H1 (cell line): ENCODE results near the gene C1orf174. TPM values are rescaled to one million over a fixed set of nuclear protein-coding genes. Genes with fewer than 3 reads are reported as not detected.

Experiments
- CTCF ChIA-PET: fragments of 300-600 bp; sonication (Branson Sonifier 250); formaldehyde crosslinking; loops from one replicate; lab custom pipeline; 2021; ENCODE audit not compliant: partially characterized antibody; lab: Charles Lee
- POLR2A ChIA-PET: fragments of 300-600 bp; sonication (Branson Sonifier 250); formaldehyde crosslinking; loops from one replicate; lab custom pipeline; 2021; ENCODE audit warnings: inconsistent platforms; ENCODE audit not compliant: partially characterized antibody; lab: Charles Lee
- DNase-seq, 2 experiments: peaks; one replicate each; pipeline versions ENCODE4 v3.0.0 to v3.0.0-alpha.2; 2010 to 2022; ENCODE audit warnings: low spot score in 2 of 2, low read depth in 1 of 2, mixed read lengths in 1 of 2
- FAIRE-seq: peaks from 2 replicates; lab custom pipeline; 2011; peaks lifted over from hg19 to GRCh38; lab: Jason Lieb, UNC
- H2AFZ ChIP-seq: 2 replicates; pipeline ENCODE4 v1.8.1; 2012; ENCODE audit warnings: low read length, inconsistent platforms
- H2AK5ac ChIP-seq: 2 replicates; pipeline ENCODE4 v1.6.1; 2013; ENCODE audit warnings: low read depth, low read length
- H2BK120ac ChIP-seq: replicated peaks from 2 replicates; pipeline ENCODE3; 2013; ENCODE audit warnings: low read depth, low read length, inconsistent platforms
- H2BK12ac ChIP-seq: 2 replicates; pipeline ENCODE4 v1.6.1; 2013; ENCODE audit warnings: low read depth, low read length
- H2BK15ac ChIP-seq: 2 replicates; pipeline ENCODE4 v1.6.1; 2013; ENCODE audit warnings: low read length
- H2BK20ac ChIP-seq: 2 replicates; pipeline ENCODE4 v1.6.1; 2013; ENCODE audit warnings: low read length
- H2BK5ac ChIP-seq: 2 replicates; pipeline ENCODE4 v1.6.1; 2013; ENCODE audit warnings: low read depth, low read length
- H3K14ac ChIP-seq: 2 replicates; pipeline ENCODE4 v1.6.1; 2013; ENCODE audit warnings: inconsistent platforms; ENCODE audit not compliant: insufficient read length
- H3K18ac ChIP-seq: 2 replicates; pipeline ENCODE4 v1.6.1; 2013; ENCODE audit warnings: low read length; ENCODE audit errors: extremely low read depth
- H3K23ac ChIP-seq: 2 replicates; pipeline ENCODE4 v1.6.1; 2013; ENCODE audit warnings: inconsistent platforms; ENCODE audit not compliant: insufficient read length
- H3K23me2 ChIP-seq: 2 replicates; pipeline ENCODE4 v1.6.1; 2013; ENCODE audit warnings: low read depth, low read length
- H3K27ac ChIP-seq: 2 replicates; pipeline ENCODE4 v1.6.1; 2011; ENCODE audit warnings: low read depth, low read length, inconsistent platforms
- H3K27me3 ChIP-seq, 4 experiments: replicated peaks in 1 of 4; 1 replicate in 1 of 4; 2 replicates in 3 of 4; pipeline versions ENCODE4 v1.6.1 to v1.8.1; 2011 to 2013; ENCODE audit warnings: low read length in 3 of 4, mild to moderate bottlenecking in 3 of 4, inconsistent platforms in 2 of 4, mixed read lengths in 2 of 4, moderate library complexity in 1 of 4; ENCODE audit not compliant: control insufficient read depth in 3 of 4, insufficient read depth in 3 of 4; ENCODE audit errors: extremely low read depth in 1 of 4
- H3K36me3 ChIP-seq, 4 experiments: 2 replicates each; pipeline versions ENCODE4 v1.6.1 to v1.8.1; 2011 to 2013; ENCODE audit warnings: mild to moderate bottlenecking in 4 of 4, low read length in 3 of 4, moderate library complexity in 2 of 4, control low read depth in 1 of 4, inconsistent platforms in 1 of 4; ENCODE audit not compliant: insufficient read depth in 4 of 4, control insufficient read depth in 2 of 4
- H3K4ac ChIP-seq: replicated peaks from 2 replicates; pipeline ENCODE3; 2013; ENCODE audit warnings: low read length, low read depth, mixed read lengths, inconsistent platforms; ENCODE audit not compliant: insufficient read length
- H3K4me1 ChIP-seq, 4 experiments: replicated peaks in 1 of 4; 1 replicate in 1 of 4; 2 replicates in 3 of 4; pipeline versions ENCODE4 v1.6.1 to v1.8.1; 2011 to 2013; ENCODE audit warnings: low read length in 3 of 4, inconsistent platforms in 2 of 4, mixed read lengths in 1 of 4; ENCODE audit not compliant: insufficient read depth in 4 of 4, control insufficient read depth in 3 of 4
- H3K4me2 ChIP-seq, 2 experiments: 2 replicates each; pipeline versions ENCODE4 v1.6.1 to v1.8.1; 2011 to 2013; ENCODE audit warnings: low read depth in 2 of 2, low read length in 2 of 2, control low read depth in 1 of 2, inconsistent platforms in 1 of 2, mild to moderate bottlenecking in 1 of 2; ENCODE audit not compliant: insufficient read depth in 1 of 2
- H3K4me3 ChIP-seq, 4 experiments: fragments of 200-600, 300-600 bp in 1 of 4; sonication (generic), shearing (Covaris generic), sonication (Bioruptor Twin) in 1 of 4; 2 replicates each; pipeline versions ENCODE4 v1.5.1 to v1.8.1; 2011 to 2016; ENCODE audit warnings: low read length in 4 of 4, low read depth in 3 of 4, control low read depth in 2 of 4, inconsistent platforms in 2 of 4, mild to moderate bottlenecking in 2 of 4, mixed read lengths in 1 of 4, moderate library complexity in 1 of 4; ENCODE audit not compliant: insufficient read depth in 2 of 4; ENCODE audit errors: extremely low read depth in 1 of 4
- H3K56ac ChIP-seq: replicated peaks from 2 replicates; pipeline ENCODE3; 2013; ENCODE audit warnings: low read depth, mild to moderate bottlenecking, mixed read lengths, low read length, inconsistent platforms; ENCODE audit not compliant: insufficient read length
- H3K79me1 ChIP-seq: 2 replicates; pipeline ENCODE4 v1.6.1; 2013; ENCODE audit warnings: low read depth, low read length, control low read depth
- H3K79me2 ChIP-seq, 2 experiments: 2 replicates each; pipeline versions ENCODE4 v1.6.1 to v1.8.1; 2012 to 2013; ENCODE audit warnings: low read length in 2 of 2, mild to moderate bottlenecking in 2 of 2, inconsistent platforms in 1 of 2; ENCODE audit not compliant: insufficient read depth in 2 of 2, control insufficient read depth in 1 of 2
- H3K9ac ChIP-seq, 4 experiments: replicated peaks in 1 of 4; 1 replicate in 1 of 4; 2 replicates in 3 of 4; pipeline versions ENCODE4 v1.6.1 to v1.8.1; 2011 to 2013; ENCODE audit warnings: low read depth in 3 of 4, low read length in 3 of 4, control low read depth in 2 of 4, mild to moderate bottlenecking in 2 of 4, moderate library complexity in 2 of 4, inconsistent platforms in 1 of 4; ENCODE audit errors: extremely low read depth in 1 of 4
- H3K9me3 ChIP-seq, 2 experiments: 2 replicates each; pipeline versions ENCODE4 v1.6.1 to v1.8.1; 2012 to 2013; ENCODE audit warnings: mild to moderate bottlenecking in 2 of 2, moderate library complexity in 2 of 2, control low read depth in 1 of 2, inconsistent platforms in 1 of 2, low read depth in 1 of 2, low read length in 1 of 2, mixed read lengths in 1 of 2; ENCODE audit not compliant: insufficient read depth in 2 of 2
- H4K20me1 ChIP-seq, 2 experiments: replicated peaks in 1 of 2; 2 replicates each; pipeline versions ENCODE3 to v1.8.1; 2011 to 2013; ENCODE audit warnings: inconsistent platforms in 2 of 2, low read length in 2 of 2, mild to moderate bottlenecking in 1 of 2; ENCODE audit not compliant: insufficient read depth in 2 of 2, control insufficient read depth in 1 of 2
- H4K5ac ChIP-seq: 2 replicates; pipeline ENCODE4 v1.6.1; 2013; ENCODE audit warnings: low read length, low read depth, mixed read lengths, inconsistent platforms; ENCODE audit not compliant: insufficient read length
- H4K8ac ChIP-seq: 2 replicates; pipeline ENCODE4 v1.8.0; 2013; ENCODE audit warnings: mild to moderate bottlenecking, moderate library complexity, low read length, inconsistent platforms; ENCODE audit not compliant: insufficient read depth; ENCODE audit errors: extremely low read depth
- H4K91ac ChIP-seq: replicated peaks from 2 replicates; pipeline ENCODE3; 2013; ENCODE audit warnings: low read length, mixed read lengths, inconsistent platforms; ENCODE audit not compliant: insufficient read length
- CBX5 ChIP-seq: fragments of 300-800, 300-1000 bp; sonication (generic); IDR thresholded peaks from 2 replicates; pipeline ENCODE4 v1.7.1; 2016; ENCODE audit warnings: antibody characterized with exemption, low read length, low read depth
- CREB1 ChIP-seq: IDR thresholded peaks from 2 replicates; pipeline ENCODE4 v1.6.1; 2012; ENCODE audit warnings: inconsistent platforms
- E2F6 ChIP-seq: IDR thresholded peaks from 2 replicates; pipeline ENCODE4 v1.6.1; 2012; ENCODE audit warnings: inconsistent platforms
- EP300 ChIP-seq, 2 experiments: IDR thresholded peaks; 1 replicate in 1 of 2; 2 replicates in 1 of 2; pipeline ENCODE4 v1.6.1; 2011 to 2012; ENCODE audit warnings: low read depth in 2 of 2, low read length in 2 of 2, mild to moderate bottlenecking in 2 of 2, borderline replicate concordance in 1 of 2, inconsistent platforms in 1 of 2, moderate library complexity in 1 of 2
- GABPA ChIP-seq: IDR thresholded peaks from 2 replicates; pipeline ENCODE4 v1.6.1; 2011; ENCODE audit warnings: mild to moderate bottlenecking, low read length, moderate library complexity, borderline replicate concordance; ENCODE audit not compliant: insufficient read depth
- HDAC2 ChIP-seq, 2 experiments: fragments of 300-600 bp in 1 of 2; sonication (generic) in 1 of 2; IDR thresholded peaks; 2 replicates each; pipeline ENCODE4 v1.6.1; 2011 to 2012; ENCODE audit warnings: low read depth in 2 of 2, low read length in 2 of 2, mild to moderate bottlenecking in 2 of 2, moderate library complexity in 2 of 2, borderline replicate concordance in 1 of 2, inconsistent platforms in 1 of 2
- JUND ChIP-seq: IDR thresholded peaks from 2 replicates; pipeline ENCODE4 v1.6.1; 2011; ENCODE audit warnings: mild to moderate bottlenecking, improper control_type of control experiment, low read length
- KDM1A ChIP-seq: fragments of 200-600, 300-600 bp; sonication (generic); IDR thresholded peaks from 2 replicates; pipeline ENCODE4 v1.7.1; 2016; ENCODE audit warnings: mild to moderate bottlenecking, low read length, borderline replicate concordance
- KDM5A ChIP-seq: fragments of 200-600 bp; IDR thresholded peaks from 2 replicates; pipeline ENCODE4 v1.7.1; 2012; ENCODE audit warnings: mild to moderate bottlenecking, low read length, inconsistent platforms, mixed read lengths
- POLR2A ChIP-seq, 2 experiments: IDR thresholded peaks; 1 replicate in 1 of 2; 2 replicates in 1 of 2; pipeline ENCODE4 v1.6.1; 2011; ENCODE audit warnings: low read depth in 2 of 2, low read length in 2 of 2, mild to moderate bottlenecking in 2 of 2; ENCODE audit errors: control extremely low read depth in 1 of 2
- RAD21 ChIP-seq, 2 experiments: IDR thresholded peaks in 1 of 2; conservative IDR thresholded peaks in 1 of 2; 2 replicates each; pipeline ENCODE4 v1.6.1; 2011; ENCODE audit warnings: low read depth in 2 of 2, low read length in 2 of 2, improper control_type of control experiment in 1 of 2, inconsistent platforms in 1 of 2, mild to moderate bottlenecking in 1 of 2, moderate library complexity in 1 of 2
- SAP30 ChIP-seq: fragments of 300-600 bp; sonication (generic); IDR thresholded peaks from 2 replicates; pipeline ENCODE4 v1.7.1; 2012; ENCODE audit warnings: low read length, moderate library complexity, mild to moderate bottlenecking, inconsistent platforms; ENCODE audit not compliant: insufficient read depth, insufficient replicate concordance
- SIX5 ChIP-seq: IDR thresholded peaks from 2 replicates; pipeline ENCODE4 v1.6.1; 2011; ENCODE audit warnings: mild to moderate bottlenecking, low read depth, low read length
- WGBS, 2 experiments: shearing (Covaris generic) in 1 of 2; methylation state at CpG; one replicate each; pipeline versions ENCODE4 v1.1.6 to v1.1.7; 2013 to 2015; ENCODE audit warnings: low lambda C conversion rate in 2 of 2, mixed read lengths in 2 of 2, inconsistent platforms in 1 of 2, low coverage in 1 of 2, missing lambda C conversion rate in 1 of 2; ENCODE audit not compliant: insufficient replicate concordance in 2 of 2, insufficient coverage in 1 of 2, insufficient read length in 1 of 2; ENCODE audit errors: extremely low coverage in 1 of 2, missing lambda C conversion rate in 1 of 2; 5-methylcytosine and 5-hydroxymethylcytosine counted together
- polyA plus RNA-seq, 7 experiments: library from polyadenylated mRNA; depleted of rRNA in 3 of 7; stranded (reverse) in 5 of 7; unstranded in 2 of 7; fragments of >200 nt in 5 of 7; fragments of 200-250 nt in 2 of 7; gene quantifications; 1 replicate in 5 of 7; 2 replicates in 1 of 7; 4 replicates in 1 of 7; pipeline versions ENCODE4 v1.2.1 to v1.2.3, GENCODE V29; 2011 to 2013; ENCODE audit warnings: missing spikeins in 2 of 7, mixed read lengths in 2 of 7
- total RNA-seq: library from RNA; stranded (reverse); fragmentation: NEBNext Ultra II Directional; extraction: Animal tissue kit (Norgen Biotek cat#: 25700); gene quantifications from 2 replicates; pipeline ENCODE4 v1.2.1, GENCODE V29; 2021

The C1orf174 gene
- total and polyA plus RNA-seq, 2 of the 8 experiments (the other 6 are each of a cell fraction or from before 2014, with no cell fraction given): 28.4 to 32.4 TPM

GRCh38 chr1:3895951-3896325 lies 4.1 kb downstream of the C1orf174 start:
- Histone ChIP-seq H4K91ac (no peak overlapping the region), H2AFZ (no peak overlapping the region), H2AK5ac (no peak overlapping the region), H4K5ac (no peak overlapping the region), H3K18ac (no peak overlapping the region), H2BK15ac (no peak overlapping the region), H3K27me3 (no peaks in the 10 kb centered on the region), H3K9ac (no peak overlapping the region), H2BK5ac (no peak overlapping the region; the same call in 1 of the 2 replicates), H3K23me2 (peaks cover 6% of the 10 kb centered on the region), H3K27ac (no peak overlapping the region), H4K20me1 (peaks cover 7 to 20% of the 10 kb centered on the region in 2 experiments), H3K9me3 (no peaks in the 10 kb centered on the region), H3K79me2 (peaks cover 8 to 62% of the 10 kb centered on the region in 2 experiments), H2BK12ac (no peak overlapping the region), H2BK20ac (no peak overlapping the region), H3K4me3 (no peak overlapping the region), H4K8ac (no peak overlapping the region), H3K4ac (no peak overlapping the region), H3K79me1 (peaks cover 17% of the 10 kb centered on the region), H3K23ac (no peak overlapping the region), H2BK120ac (no peak overlapping the region), H3K36me3 (peaks cover under 1 to 11% (median 7%) of the 10 kb centered on the region in 4 experiments; a peak in 5 of 8 replicates), H3K14ac (no peak overlapping the region), H3K56ac (no peak overlapping the region), H3K4me1 (0 out of 7 replicates have a peak, but pooled peaks cover 0 to 1% (median 0%) of the 10 kb centered on the region in 4 experiments), H3K4me2 (no peak overlapping the region)
- DNase-seq (no peak), FAIRE-seq (no peak)
- WGBS, 2 experiments: 95% methylated on average over 4 of the region's 4 CpGs; no CpG with 5 or more reads in 1 of the 2 experiments
- ChIA-PET POLR2A (no interaction called here), CTCF (interaction anchor here (0.6 to 2.2 kb wide), 3 partner anchors 9 to 1986 kb away, joined by 3 to 5 read pairs (median 3); no protein-coding TSS in a partner anchor)
- TF ChIP-seq CREB1: no peak
- TF ChIP-seq KDM1A: no peak
- TF ChIP-seq GABPA: no peak
- no peak for TF ChIP-seq SIX5
- no peak for TF ChIP-seq CBX5
- no peak for TF ChIP-seq E2F6
- no peak for TF ChIP-seq KDM5A
- no peak for TF ChIP-seq RAD21 (IDR thresholded peaks at IDR 0.05 in 1 of 2, conservative IDR thresholded peaks at IDR 0.05 in 1 of 2; ENCODE audit: low read depth in 2 of 2, low read length in 2 of 2)
- no peak for TF ChIP-seq SAP30
- no peak for TF ChIP-seq JUND
- no peak for TF ChIP-seq HDAC2 (IDR thresholded peaks at IDR 0.05; ENCODE audit: borderline replicate concordance in 1 of 2, low read depth in 2 of 2, low read length in 2 of 2)
- TF ChIP-seq POLR2A (IDR thresholded peaks at IDR 0.05; ENCODE audit: control extremely low read depth in 1 of 2, low read depth in 2 of 2, low read length in 2 of 2): no peak
- no peak for TF ChIP-seq EP300 (IDR thresholded peaks at IDR 0.05; ENCODE audit: borderline replicate concordance in 1 of 2, low read depth in 2 of 2, low read length in 2 of 2)
